ENCODE data around the gene C16orf96. TPM values are rescaled to one million over a fixed set of nuclear protein-coding genes. Genes with fewer than 3 reads are reported as not detected.

C16orf96 gene
- total RNA-seq, 1 experiment from 2014 or later, result 0.10 TPM

- intact Hi-C loops (cut with micrococcal nuclease), result no loop called here
- ATAC-seq, result no peak
Measured at GRCh38 chr16:4564661-4565267, 8.6 kb downstream of the C16orf96 start.

More at GRCh38 chr16:4564661-4565267, 8.6 kb downstream of the C16orf96 start:
- CTCF ChIA-PET, result no interaction called here
- POLR2A ChIA-PET, result no interaction called here
- H3K9ac ChIP-seq (ENCODE audit: low read length), result no peak overlapping the region
- H3K9me2 ChIP-seq (ENCODE audit: insufficient read depth), result no peaks in the 10 kb centered on the region
- H2AFZ ChIP-seq (ENCODE audit: low read depth, low read length, poor library complexity, severe bottlenecking), result no peak overlapping the region
- H3K4me1 ChIP-seq (ENCODE audit: control insufficient read depth in 1 of 2, insufficient read depth in 2 of 2, low read length in 2 of 2), result no peaks in the 10 kb centered on the region
- no TSS peak for BruUV-seq (replicated peaks)
- TF ChIP-seq MAX (IDR thresholded peaks at IDR 0.05) (no peak), EGR1 (IDR thresholded peaks at IDR 0.05; ENCODE audit: low read depth) (no peak), SIN3A (IDR thresholded peaks at IDR 0.05; ENCODE audit: low read depth) (no peak), ZFX (IDR thresholded peaks at IDR 0.05) (no peak), ZNF274 (IDR thresholded peaks at IDR 0.05; ENCODE audit: low read depth, low read length) (no peak), YY1 (IDR thresholded peaks at IDR 0.05; ENCODE audit: extremely low read depth, insufficient replicate concordance, low read depth, low read length) (no peak), EZH2phosphoT487 (IDR thresholded peaks at IDR 0.05; ENCODE audit: borderline replicate concordance) (no peak), SRF (IDR thresholded peaks at IDR 0.05; ENCODE audit: low read depth) (no peak), CBX3 (IDR thresholded peaks at IDR 0.05; ENCODE audit: low read depth) (no peak), ATF3 (IDR thresholded peaks at IDR 0.05) (no peak), ZBTB33 (IDR thresholded peaks at IDR 0.05; ENCODE audit: extremely low read depth, insufficient replicate concordance, low read length) (no peak), FOSL1 (IDR thresholded peaks at IDR 0.05; ENCODE audit: low read depth) (no peak)
- no peaks in the 10 kb centered on the region for H3K27me3 ChIP-seq (ENCODE audit: insufficient read depth, low read length)
- DNase-seq (ENCODE audit: low read depth, low spot score), result no peak
- no peaks in the 10 kb centered on the region for H4K20me1 ChIP-seq (ENCODE audit: insufficient read depth)
- H3K27ac ChIP-seq (ENCODE audit: low read depth, low read length), result no peak overlapping the region
- no peaks in the 10 kb centered on the region for H3K36me3 ChIP-seq (ENCODE audit: control insufficient read depth in 1 of 2, insufficient read depth in 2 of 2, low read length in 2 of 2)
- H3K4me2 ChIP-seq (ENCODE audit: low read length), result no peak overlapping the region
- H3K79me2 ChIP-seq (ENCODE audit: insufficient read depth, low read length), result no peaks in the 10 kb centered on the region
- no peaks in the 10 kb centered on the region for H3K9me3 ChIP-seq (ENCODE audit: control insufficient read depth in 1 of 2, insufficient read depth in 1 of 2, low read depth in 1 of 2, low read length in 2 of 2)
- RAD21 ChIA-PET (ENCODE audit: low non-redundant PET in 1 of 2, low total read pairs in 2 of 2, uncharacterized antibody in 2 of 2, unreplicated experiment in 2 of 2), result no interaction called here
- no peak overlapping the region for H3K4me3 ChIP-seq (replicated peaks in 1 of 2; ENCODE audit: low read depth in 1 of 2, low read length in 2 of 2)
